ENCODE data around the gene SUN1. TPM values are rescaled to one million over a fixed set of nuclear protein-coding genes. Genes with fewer than 3 reads are reported as not detected.

SUN1 gene
- total and polyA plus RNA-seq, 5 donors from 2014 or later = 46.8 to 90.0 (median 54.4) TPM

- Mint-ChIP-seq H3K4me3 (peak overlapping the region; percentile 66 to 91 (median 70)), H3K27ac (peak overlapping the region in 1 of 3 donors; percentile 36), H3K27me3 (peaks cover 9% of the 10 kb centered on the region), H3K9me3 (peaks cover 0 to 1% (median 0%) of the 10 kb centered on the region in 7 donors), H3K36me3 (peaks cover 10% of the 10 kb centered on the region), H3K4me1 (peaks cover 34 to 69% (median 45%) of the 10 kb centered on the region in 4 donors)
- no peaks in the 10 kb centered on the region for H3K9me3 ChIP-seq (ENCODE audit: control insufficient read depth in 2 of 2, low read length in 2 of 2)
- H3K4me3 ChIP-seq (ENCODE audit: low read depth, low read length) = no peak overlapping the region
- ATAC-seq (ENCODE audit: low read depth in 2 of 2) (peak; percentile 99 to 100), DNase-seq (peak; percentile 95 to 98 (median 97))
- H3K27ac ChIP-seq (ENCODE audit: insufficient read depth, low read length, poor library complexity, severe bottlenecking) = peak overlapping the region; percentile 60
- H3K4me1 ChIP-seq (ENCODE audit: control insufficient read depth, insufficient read depth, low read length, poor library complexity, severe bottlenecking) = peaks cover 45% of the 10 kb centered on the region
- H3K36me3 ChIP-seq (ENCODE audit: control insufficient read depth, insufficient read depth, low read length) = no peaks in the 10 kb centered on the region
- no peaks in the 10 kb centered on the region for H3K27me3 ChIP-seq (ENCODE audit: control insufficient read depth, insufficient read depth, low read length)
These were observed 16.0 kb upstream of the SUN1 start for GRCh38 chr7:816300-816750.

- Mint-ChIP-seq H3K4me3 (peak overlapping the region; percentile 91 to 99 (median 96)), H3K36me3 (peaks cover 10% of the 10 kb centered on the region), H3K9me3 (no peaks in the 10 kb centered on the region), H3K27me3 (peaks cover 9% of the 10 kb centered on the region), H3K4me1 (peaks cover 34 to 70% (median 48%) of the 10 kb centered on the region in 4 donors), H3K27ac (peak overlapping the region in 2 of 3 donors; percentile 85 to 94)
- DNase-seq (peak; percentile 9 to 41 (median 13)), ATAC-seq (ENCODE audit: low read depth in 2 of 2) (no peak)
- H3K4me1 ChIP-seq (ENCODE audit: control insufficient read depth, insufficient read depth, low read length, poor library complexity, severe bottlenecking) = peaks cover 41% of the 10 kb centered on the region
- H3K27me3 ChIP-seq (ENCODE audit: control insufficient read depth, insufficient read depth, low read length) = no peaks in the 10 kb centered on the region
- H3K36me3 ChIP-seq (ENCODE audit: control insufficient read depth, insufficient read depth, low read length) = peaks cover 3% of the 10 kb centered on the region
- peak overlapping the region; percentile 74 for H3K4me3 ChIP-seq (ENCODE audit: low read depth, low read length)
- no peaks in the 10 kb centered on the region for H3K9me3 ChIP-seq (ENCODE audit: control insufficient read depth in 2 of 2, low read length in 2 of 2)
- H3K27ac ChIP-seq (ENCODE audit: insufficient read depth, low read length, poor library complexity, severe bottlenecking) = peak overlapping the region; percentile 47
These were observed 15.3 kb upstream of the SUN1 start for GRCh38 chr7:816751-817671.

GRCh38 chr7:818031-818699, 14.1 kb upstream of the SUN1 start:
- Histone ChIP-seq H3K36me3 (ENCODE audit: control insufficient read depth, insufficient read depth, low read length) (peaks cover 11% of the 10 kb centered on the region), H3K4me3 (ENCODE audit: low read depth, low read length) (peak overlapping the region; percentile 74), H3K27ac (ENCODE audit: insufficient read depth, low read length, poor library complexity, severe bottlenecking) (no peak overlapping the region), H3K27me3 (ENCODE audit: control insufficient read depth, insufficient read depth, low read length) (no peaks in the 10 kb centered on the region), H3K9me3 (ENCODE audit: control insufficient read depth in 2 of 2, low read length in 2 of 2) (no peaks in the 10 kb centered on the region), H3K4me1 (ENCODE audit: control insufficient read depth, insufficient read depth, low read length, poor library complexity, severe bottlenecking) (peaks cover 30% of the 10 kb centered on the region)
- DNase-seq = peak in 2 of 3 donors; percentile 17 to 60
- peaks cover 9% of the 10 kb centered on the region for H3K27me3 Mint-ChIP-seq
- H3K9me3 Mint-ChIP-seq = no peaks in the 10 kb centered on the region
- ATAC-seq (ENCODE audit: low read depth in 2 of 2) = no peak
- peak overlapping the region; percentile 52 to 90 (median 85) for H3K27ac Mint-ChIP-seq
- peaks cover 34 to 70% (median 46%) of the 10 kb centered on the region in 4 donors for H3K4me1 Mint-ChIP-seq
- H3K36me3 Mint-ChIP-seq = peaks cover 12% of the 10 kb centered on the region
- H3K4me3 Mint-ChIP-seq = peak overlapping the region; percentile 91 to 99 (median 96)

- Histone ChIP-seq H3K4me1 (ENCODE audit: control insufficient read depth, insufficient read depth, low read length, poor library complexity, severe bottlenecking) (peaks cover 20% of the 10 kb centered on the region), H3K27ac (ENCODE audit: insufficient read depth, low read length, poor library complexity, severe bottlenecking) (no peak overlapping the region), H3K9me3 (ENCODE audit: control insufficient read depth in 2 of 2, low read length in 2 of 2) (no peaks in the 10 kb centered on the region), H3K36me3 (ENCODE audit: control insufficient read depth, insufficient read depth, low read length) (peaks cover 15% of the 10 kb centered on the region), H3K27me3 (ENCODE audit: control insufficient read depth, insufficient read depth, low read length) (no peaks in the 10 kb centered on the region), H3K4me3 (ENCODE audit: low read depth, low read length) (no peak overlapping the region)
- peak overlapping the region in 3 of 4 donors; percentile 4 to 98 (median 8) for H3K4me3 Mint-ChIP-seq
- H3K27ac Mint-ChIP-seq = peak overlapping the region in 1 of 3 donors; percentile 30
- H3K9me3 Mint-ChIP-seq = no peaks in the 10 kb centered on the region
- peaks cover 23% of the 10 kb centered on the region for H3K36me3 Mint-ChIP-seq
- DNase-seq (no peak), ATAC-seq (ENCODE audit: low read depth in 2 of 2) (no peak)
- H3K4me1 Mint-ChIP-seq = peaks cover 34 to 72% (median 48%) of the 10 kb centered on the region in 4 donors
- peaks cover 9% of the 10 kb centered on the region for H3K27me3 Mint-ChIP-seq
These were observed 11.9 kb upstream of the SUN1 start for GRCh38 chr7:820341-820740.

GRCh38 chr7:821688-822087, 10.6 kb upstream of the SUN1 start:
- no peaks in the 10 kb centered on the region for H3K9me3 ChIP-seq (ENCODE audit: control insufficient read depth in 2 of 2, low read length in 2 of 2)
- peaks cover 37 to 79% (median 54%) of the 10 kb centered on the region in 4 donors for H3K4me1 Mint-ChIP-seq
- H3K27ac ChIP-seq (ENCODE audit: insufficient read depth, low read length, poor library complexity, severe bottlenecking) = no peak overlapping the region
- peaks cover 12% of the 10 kb centered on the region for H3K4me1 ChIP-seq (ENCODE audit: control insufficient read depth, insufficient read depth, low read length, poor library complexity, severe bottlenecking)
- no peak for ATAC-seq (ENCODE audit: low read depth in 2 of 2)
- no peak overlapping the region for H3K4me3 ChIP-seq (ENCODE audit: low read depth, low read length)
- H3K36me3 Mint-ChIP-seq = peaks cover 29% of the 10 kb centered on the region
- H3K27me3 ChIP-seq (ENCODE audit: control insufficient read depth, insufficient read depth, low read length) = no peaks in the 10 kb centered on the region
- H3K27ac Mint-ChIP-seq = no peak overlapping the region
- DNase-seq = no peak
- no peaks in the 10 kb centered on the region for H3K9me3 Mint-ChIP-seq
- peak overlapping the region in 1 of 4 donors; percentile 28 for H3K4me3 Mint-ChIP-seq
- H3K27me3 Mint-ChIP-seq = peaks cover 9% of the 10 kb centered on the region
- peaks cover 19% of the 10 kb centered on the region for H3K36me3 ChIP-seq (ENCODE audit: control insufficient read depth, insufficient read depth, low read length)

GRCh38 chr7:822692-823276, 9.5 kb upstream of the SUN1 start:
- no peak overlapping the region for H3K27ac ChIP-seq (ENCODE audit: insufficient read depth, low read length, poor library complexity, severe bottlenecking)
- H3K27me3 ChIP-seq (ENCODE audit: control insufficient read depth, insufficient read depth, low read length) = no peaks in the 10 kb centered on the region
- H3K4me3 Mint-ChIP-seq = peak overlapping the region in 1 of 4 donors; percentile 48
- ATAC-seq (ENCODE audit: low read depth in 2 of 2) = no peak
- H3K27me3 Mint-ChIP-seq = peaks cover 5% of the 10 kb centered on the region
- peaks cover 29% of the 10 kb centered on the region for H3K36me3 Mint-ChIP-seq
- no peaks in the 10 kb centered on the region for H3K9me3 ChIP-seq (ENCODE audit: control insufficient read depth in 2 of 2, low read length in 2 of 2)
- H3K27ac Mint-ChIP-seq = no peak overlapping the region
- no peak for DNase-seq
- peaks cover 0 to 1% (median 0%) of the 10 kb centered on the region in 7 donors for H3K9me3 Mint-ChIP-seq
- H3K4me3 ChIP-seq (ENCODE audit: low read depth, low read length) = no peak overlapping the region
- H3K4me1 Mint-ChIP-seq = peaks cover 30 to 74% (median 50%) of the 10 kb centered on the region in 4 donors
- peaks cover 4% of the 10 kb centered on the region for H3K4me1 ChIP-seq (ENCODE audit: control insufficient read depth, insufficient read depth, low read length, poor library complexity, severe bottlenecking)
- peaks cover 19% of the 10 kb centered on the region for H3K36me3 ChIP-seq (ENCODE audit: control insufficient read depth, insufficient read depth, low read length)

GRCh38 chr7:823649-824048, 8.6 kb upstream of the SUN1 start:
- Mint-ChIP-seq H3K4me1 (peaks cover 22 to 70% (median 45%) of the 10 kb centered on the region in 4 donors), H3K36me3 (peaks cover 29% of the 10 kb centered on the region), H3K27ac (peak overlapping the region in 2 of 3 donors; percentile 55 to 58), H3K27me3 (no peaks in the 10 kb centered on the region), H3K4me3 (no peak overlapping the region), H3K9me3 (peaks cover 0 to 1% (median 0%) of the 10 kb centered on the region in 7 donors)
- ATAC-seq (ENCODE audit: low read depth in 2 of 2) (no peak), DNase-seq (no peak)
- H3K27ac ChIP-seq (ENCODE audit: insufficient read depth, low read length, poor library complexity, severe bottlenecking) = no peak overlapping the region
- no peaks in the 10 kb centered on the region for H3K9me3 ChIP-seq (ENCODE audit: control insufficient read depth in 2 of 2, low read length in 2 of 2)
- no peaks in the 10 kb centered on the region for H3K27me3 ChIP-seq (ENCODE audit: control insufficient read depth, insufficient read depth, low read length)
- no peaks in the 10 kb centered on the region for H3K4me1 ChIP-seq (ENCODE audit: control insufficient read depth, insufficient read depth, low read length, poor library complexity, severe bottlenecking)
- no peak overlapping the region for H3K4me3 ChIP-seq (ENCODE audit: low read depth, low read length)
- H3K36me3 ChIP-seq (ENCODE audit: control insufficient read depth, insufficient read depth, low read length) = peaks cover 19% of the 10 kb centered on the region
